22Rv1 (cell line): ENCODE measurements around the gene ACTR3.

Source experiments
- CTCF ChIP-seq: fragments of 450-650 bp; IDR thresholded peaks from 2 replicates; pipeline ENCODE4 v1.5.1; 2017; ENCODE audit warnings: mild to moderate bottlenecking
- ZFX ChIP-seq: fragments of 450-650 bp; IDR thresholded peaks from 2 replicates; pipeline ENCODE4 v1.6.1; 2017; ENCODE audit warnings: antibody characterized with exemption, borderline replicate concordance

GRCh38 chr2:113977660-113978523 lies 88.0 kb downstream of the ACTR3 start:
- peak; percentile 15; the same call in 1 of the 2 replicates for TF ChIP-seq CTCF
- TF ChIP-seq ZFX = no peak
